ENCODE data around the gene ANKMY2.

The ANKMY2 gene

GRCh38 chr7:16564023-16564380, 81.6 kb downstream of the ANKMY2 start:
- no peak for DNase-seq (ENCODE audit: low read depth)
- no peak for TF ChIP-seq CTCF (IDR thresholded peaks at IDR 0.05; ENCODE audit: low read depth, low read length, missing control alignments)
- H3K4me3 ChIP-seq (ENCODE audit: low read depth, low read length) = no peak overlapping the region

- H3K4me3 ChIP-seq (ENCODE audit: low read depth, low read length) = no peak overlapping the region
- DNase-seq (ENCODE audit: low read depth) = no peak
- TF ChIP-seq CTCF (IDR thresholded peaks at IDR 0.05; ENCODE audit: low read depth, low read length, missing control alignments) = no peak
Observed at GRCh38 chr7:16563281-16564022, 82.1 kb downstream of the ANKMY2 start.

GRCh38 chr7:16562456-16563220, 82.9 kb downstream of the ANKMY2 start:
- no peak overlapping the region for H3K4me3 ChIP-seq (ENCODE audit: low read depth, low read length)
- no peak for TF ChIP-seq CTCF (IDR thresholded peaks at IDR 0.05; ENCODE audit: low read depth, low read length, missing control alignments)
- no peak for DNase-seq (ENCODE audit: low read depth)

- no peak for TF ChIP-seq CTCF (IDR thresholded peaks at IDR 0.05; ENCODE audit: low read depth, low read length, missing control alignments)
- no peak overlapping the region for H3K4me3 ChIP-seq (ENCODE audit: low read depth, low read length)
- DNase-seq (ENCODE audit: low read depth) = no peak
Observed at GRCh38 chr7:16561943-16562342, 83.6 kb downstream of the ANKMY2 start.

- no peak for DNase-seq (ENCODE audit: low read depth)
- TF ChIP-seq CTCF (IDR thresholded peaks at IDR 0.05; ENCODE audit: low read depth, low read length, missing control alignments) = no peak
- no peak overlapping the region for H3K4me3 ChIP-seq (ENCODE audit: low read depth, low read length)
Observed at GRCh38 chr7:16559497-16560179, 85.9 kb downstream of the ANKMY2 start.

- no peak overlapping the region for H3K4me3 ChIP-seq (ENCODE audit: low read depth, low read length)
- no peak for TF ChIP-seq CTCF (IDR thresholded peaks at IDR 0.05; ENCODE audit: low read depth, low read length, missing control alignments)
- no peak for DNase-seq (ENCODE audit: low read depth)
Observed at GRCh38 chr7:16558761-16559302, 86.7 kb downstream of the ANKMY2 start.

Data from GM12864 (cell line).